HG02885 (cell line): ENCODE measurements around the gene FMNL2.
A peak's percentile ranks its signal among the peaks of the same experiment; 100 is the strongest.

ENCODE experiments used
- ATAC-seq: cut with Tn5 transposase; IDR thresholded peaks from one replicate; pipeline ENCODE4 v1.9.1; 2021; ENCODE audit warnings: mild to moderate bottlenecking; ENCODE audit not compliant: unreplicated experiment, poor library complexity

The FMNL2 gene

DNA sequence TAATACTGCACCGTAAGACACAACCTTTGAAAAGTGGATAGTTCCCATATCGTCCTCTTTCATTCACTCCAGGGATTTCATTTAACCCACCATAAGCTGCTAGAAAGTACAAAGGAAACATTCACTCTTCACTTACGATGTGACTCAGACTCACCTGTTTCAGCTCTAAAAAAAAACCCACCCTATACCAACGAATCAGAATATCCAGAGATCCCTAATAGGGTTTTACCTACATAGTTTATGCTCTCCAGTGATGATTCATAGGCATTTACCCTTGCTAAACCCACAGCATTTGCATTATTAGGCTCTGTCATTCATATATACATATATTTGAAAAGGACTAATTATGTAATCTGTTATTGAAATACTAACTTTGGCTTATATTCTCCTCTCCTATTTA lies 322.1 kb downstream of the FMNL2 start:
- peak; percentile 65 for ATAC-seq

DNA sequence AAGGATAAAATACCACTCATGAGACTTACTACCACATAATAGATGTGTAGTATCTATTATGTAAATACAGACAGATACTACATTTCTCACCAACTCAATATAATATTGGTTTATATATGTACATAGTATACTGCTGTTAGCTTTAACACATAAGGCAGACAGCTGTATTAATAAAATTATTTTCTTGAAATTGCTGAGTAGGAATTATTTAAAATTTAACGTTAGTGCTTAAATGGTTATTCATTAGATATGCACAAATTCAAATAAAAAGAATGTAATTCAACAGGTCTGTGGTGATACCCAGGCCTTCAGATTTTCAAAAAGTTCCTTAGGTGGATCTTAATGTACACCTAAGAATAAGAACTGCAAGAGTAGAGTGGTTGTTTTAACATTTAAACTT lies 323.2 kb downstream of the FMNL2 start:
- ATAC-seq: no peak

DNA sequence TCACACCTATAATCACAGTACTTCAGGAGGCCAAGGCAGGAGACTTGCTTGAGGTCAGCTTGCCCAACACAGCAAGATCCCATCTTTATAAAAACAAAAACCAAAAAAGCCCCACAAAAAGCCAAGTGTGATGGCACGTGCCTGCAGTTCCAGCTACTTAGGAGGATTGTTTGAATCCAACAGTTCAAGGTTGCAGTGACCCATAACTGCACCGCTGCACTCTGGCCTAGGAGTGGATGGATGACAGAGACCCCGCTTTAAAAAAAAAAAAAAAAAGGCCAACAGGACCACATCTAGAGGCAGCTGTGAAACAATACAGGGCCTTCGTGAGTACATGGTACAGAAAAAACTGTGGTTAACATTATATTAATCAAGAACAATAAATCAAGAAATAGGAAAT lies 326.1 kb downstream of the FMNL2 start:
- ATAC-seq: no peak

DNA sequence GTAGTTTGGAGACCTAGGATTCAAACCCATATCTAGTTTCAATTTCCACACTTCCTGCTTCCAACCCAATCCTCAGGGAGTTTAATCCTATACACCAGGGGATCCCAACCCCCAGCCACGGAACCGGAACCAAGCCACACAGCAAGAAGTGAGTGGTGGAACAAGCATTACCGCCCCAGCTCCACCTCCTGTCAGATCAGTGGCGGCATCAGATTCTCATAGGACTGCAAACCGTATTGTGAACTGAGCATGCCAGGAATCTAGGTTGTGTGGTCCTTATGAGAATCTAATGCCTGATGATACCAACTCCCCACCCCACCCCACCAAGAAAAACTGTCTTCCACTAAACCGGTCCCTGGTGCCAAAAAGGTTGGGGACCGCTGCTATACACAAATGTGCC lies 329.8 kb downstream of the FMNL2 start:
- ATAC-seq: no peak

DNA sequence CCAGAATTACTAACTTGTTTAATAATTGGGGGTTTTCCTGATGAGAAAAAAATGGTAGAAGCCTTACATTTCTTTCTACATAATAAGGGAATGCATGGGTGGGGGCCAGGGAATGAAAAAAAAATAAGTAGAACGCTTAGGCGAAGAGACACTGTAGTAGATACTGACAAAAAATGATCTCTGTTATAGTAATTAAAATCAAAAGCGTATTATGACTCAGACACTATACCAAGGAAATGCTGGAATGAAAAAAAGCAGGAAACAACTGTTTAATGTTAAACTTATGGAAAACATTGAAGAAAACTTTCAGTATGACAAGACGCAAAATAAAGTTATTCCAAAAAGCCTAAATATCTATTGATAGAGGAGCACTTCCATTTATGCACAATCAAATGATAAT lies 339.4 kb downstream of the FMNL2 start:
- no peak for ATAC-seq

DNA sequence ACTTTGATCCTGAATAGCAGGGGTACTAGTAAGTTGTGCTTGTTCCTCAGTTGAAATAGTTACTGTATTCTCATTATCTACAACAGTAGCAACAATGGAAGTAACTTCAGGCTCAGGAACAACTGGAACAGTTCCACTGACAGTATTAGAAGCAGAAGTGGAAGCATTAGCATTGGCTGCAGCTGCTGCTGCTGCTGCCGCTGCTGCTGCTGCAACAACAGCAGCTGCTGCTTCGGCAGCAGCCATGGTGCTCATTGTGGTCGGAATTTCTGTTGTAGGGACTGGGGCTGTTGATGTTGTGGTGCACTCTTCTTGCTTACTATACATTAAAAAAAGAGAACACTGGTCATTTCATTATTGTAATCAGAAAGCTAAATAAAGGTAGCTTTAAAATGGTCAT lies 341.5 kb downstream of the FMNL2 start:
- ATAC-seq: no peak

DNA sequence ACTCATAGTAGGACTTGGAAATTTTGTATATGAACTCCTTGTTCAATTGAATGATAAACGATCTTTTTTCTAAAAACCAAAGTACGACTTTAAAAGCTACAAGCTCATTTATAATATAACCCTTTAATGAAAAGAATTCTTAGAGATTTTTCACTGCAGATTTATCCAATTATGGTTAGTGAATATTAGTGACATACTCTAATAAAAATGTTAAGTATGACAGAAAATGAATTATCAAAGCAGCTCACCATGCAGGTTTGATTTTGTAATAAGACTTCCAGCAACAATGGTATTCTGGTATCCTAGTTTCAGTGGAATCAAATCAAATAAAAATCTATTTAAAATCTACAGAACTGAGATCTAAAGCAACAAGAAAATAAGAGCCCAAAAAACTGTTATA lies 343.8 kb downstream of the FMNL2 start:
- no peak for ATAC-seq

DNA sequence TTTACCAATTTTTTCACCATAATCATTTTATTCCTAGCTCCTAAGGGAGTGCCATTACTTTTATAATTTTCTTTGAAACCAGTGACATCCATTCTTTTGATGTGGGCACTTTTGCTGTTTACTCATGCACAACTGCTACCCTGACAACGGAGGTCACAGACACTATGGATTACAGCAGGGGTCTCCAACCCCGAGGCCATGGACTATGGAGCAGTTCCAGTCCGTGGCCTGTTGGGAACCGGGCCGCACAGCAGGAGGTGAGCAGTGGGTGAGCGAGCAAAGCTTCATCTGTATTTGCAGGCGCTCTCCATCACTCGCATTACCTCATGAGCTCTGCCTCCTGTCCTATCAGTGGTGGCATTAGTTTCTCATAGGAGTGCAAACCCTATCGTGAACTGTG lies 347.7 kb downstream of the FMNL2 start:
- ATAC-seq: no peak

DNA sequence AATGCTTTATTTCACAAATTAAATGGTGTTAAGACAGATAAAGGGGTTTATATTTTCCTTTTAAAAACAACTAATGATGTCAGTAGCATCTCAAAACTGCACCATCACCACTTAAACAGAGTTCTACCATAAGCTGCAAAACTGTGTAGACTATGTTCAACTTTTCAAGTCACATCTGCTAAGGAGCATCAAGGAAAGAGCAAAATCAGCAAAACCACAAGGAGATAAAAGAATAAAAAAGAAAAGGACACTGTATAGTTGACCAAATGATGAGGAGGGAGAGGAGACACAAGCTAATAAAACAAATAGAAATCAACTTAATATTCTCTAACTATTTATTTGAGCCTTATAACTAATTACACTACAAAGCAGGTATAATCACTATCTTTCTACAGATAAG lies 348.4 kb downstream of the FMNL2 start:
- ATAC-seq: no peak

DNA sequence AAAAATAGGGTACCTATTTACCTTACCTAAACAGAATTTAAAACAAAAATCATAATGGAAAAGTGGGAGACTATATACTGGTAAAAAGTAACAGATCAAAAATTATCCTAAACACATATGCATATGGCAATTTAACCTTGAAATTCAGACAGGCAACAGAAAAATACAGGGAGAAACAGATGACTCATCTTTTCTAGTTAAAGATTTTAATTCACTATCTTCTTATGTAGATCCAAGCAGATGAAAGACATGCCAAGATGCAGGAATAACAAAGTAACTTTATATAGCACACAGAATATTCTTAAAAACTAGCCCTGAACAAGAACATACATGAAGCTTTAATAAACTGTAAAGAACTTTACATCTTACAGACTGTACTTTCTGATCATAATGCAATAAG lies 351.3 kb downstream of the FMNL2 start:
- ATAC-seq: no peak

DNA sequence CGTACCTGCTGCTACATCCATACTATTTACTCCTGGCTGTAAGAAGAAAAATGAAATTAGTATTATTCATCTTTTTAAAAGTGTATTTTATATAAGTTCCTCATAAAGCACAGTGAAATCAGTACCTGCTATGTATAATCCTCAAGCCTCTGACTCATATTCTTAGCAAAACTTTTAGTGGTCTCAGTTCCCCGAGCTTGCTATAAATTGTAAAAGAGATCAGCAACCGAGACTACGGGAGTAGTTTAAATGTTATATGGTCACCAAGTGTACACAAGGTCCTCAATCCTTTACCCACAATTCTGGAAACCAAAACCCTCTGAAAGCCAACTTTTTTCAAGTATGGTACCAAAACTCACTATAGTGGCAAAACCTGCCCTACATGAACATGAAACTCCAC lies 358.1 kb downstream of the FMNL2 start:
- ATAC-seq: peak; percentile 89

DNA sequence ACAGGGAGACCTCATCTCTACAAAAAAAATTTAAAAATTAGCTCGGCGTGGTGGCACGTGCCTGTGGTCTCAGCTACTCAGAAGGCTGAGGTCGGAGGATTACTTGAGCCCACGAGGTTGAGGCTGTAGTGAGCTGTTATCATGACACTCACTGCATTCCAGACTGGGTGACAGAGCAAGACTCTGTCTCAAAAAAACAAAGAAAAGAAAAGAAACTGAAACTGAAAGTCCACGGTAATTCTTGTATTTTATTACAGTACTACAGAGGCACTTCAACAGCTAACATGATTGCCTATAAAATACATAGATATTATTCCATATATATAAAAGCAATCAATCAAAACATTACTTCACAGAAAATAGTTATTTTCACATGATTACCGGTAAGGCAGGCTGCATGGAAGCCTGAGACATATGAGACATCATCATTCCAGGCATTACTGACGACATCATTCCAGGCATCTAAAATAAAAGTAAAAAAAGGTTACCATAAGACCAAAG lies 359.2 kb downstream of the FMNL2 start:
- ATAC-seq: peak; percentile 57

DNA sequence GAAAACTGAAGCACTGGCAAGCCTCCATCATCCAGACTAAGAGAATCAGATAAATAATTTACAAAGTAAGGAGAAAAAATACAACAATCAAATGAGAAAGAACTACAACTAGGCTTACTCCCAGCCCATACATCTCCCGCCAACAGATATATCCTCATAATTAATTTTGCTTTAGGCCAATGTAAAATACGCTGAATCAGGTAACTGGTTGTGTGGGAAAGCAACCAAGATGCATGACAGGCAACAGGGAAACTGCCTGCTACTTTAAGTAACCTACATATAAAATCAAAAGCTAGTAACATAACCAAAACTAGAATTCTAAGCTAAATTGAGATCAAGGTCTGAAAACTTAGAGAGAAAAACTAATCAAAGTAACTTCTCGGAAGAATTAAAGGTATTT lies 360.8 kb downstream of the FMNL2 start:
- ATAC-seq: no peak

DNA sequence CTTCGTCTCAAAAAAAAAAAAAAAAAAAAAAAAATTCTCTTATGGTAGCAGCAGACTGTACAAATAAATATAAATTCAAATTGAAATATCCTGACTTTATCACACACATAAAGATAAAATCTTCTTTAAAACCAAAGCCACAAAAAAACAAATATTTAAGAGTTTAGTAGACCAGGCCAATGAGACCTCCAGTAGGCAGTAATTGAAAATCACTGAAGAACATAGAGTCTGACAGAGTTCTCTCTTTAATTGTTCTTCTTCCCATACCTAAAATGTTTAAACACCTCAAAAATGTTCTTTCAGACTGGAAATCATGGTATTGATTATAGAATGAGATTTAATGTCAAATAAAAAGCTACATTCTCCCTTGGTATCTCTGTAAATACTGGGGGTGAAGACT lies 361.5 kb downstream of the FMNL2 start:
- no peak for ATAC-seq
